Uterus (tissue), 4 donors: ENCODE measurements around the gene SLC22A5. TPM values are rescaled to one million over a fixed set of nuclear protein-coding genes. Genes with fewer than 3 reads are reported as not detected.

Experiments
- DNase-seq, 2 donors: peaks; one replicate each; pipeline ENCODE4 v3.0.0-alpha.2; 2019 to 2020
- H3K27ac ChIP-seq, 2 donors: fragments of 200-600 bp; sonication (generic); 1 replicate in 1 of 2; 2 replicates in 1 of 2; pipeline ENCODE4 v1.5.1; 2016 to 2018
- H3K27me3 ChIP-seq, 2 donors: fragments of 200-600 bp; sonication (generic); one replicate each; pipeline ENCODE4 v1.5.1; 2018 to 2019; ENCODE audit warnings: control low read depth in 1 of 2
- H3K36me3 ChIP-seq, 2 donors: fragments of 200-600 bp; sonication (generic); one replicate each; pipeline ENCODE4 v1.5.1; 2019; ENCODE audit warnings: control low read depth in 1 of 2
- H3K4me1 ChIP-seq, 2 donors: fragments of 200-600 bp; sonication (generic); one replicate each; pipeline ENCODE4 v1.5.1; 2018 to 2019; ENCODE audit warnings: control low read depth in 1 of 2
- H3K4me3 ChIP-seq, 2 donors: fragments of 200-600 bp; sonication (generic); 1 replicate in 1 of 2; 2 replicates in 1 of 2; pipeline ENCODE4 v1.5.1; 2018 to 2019; ENCODE audit warnings: mild to moderate bottlenecking in 1 of 2
- H3K9me3 ChIP-seq, 2 donors: fragments of 200-600 bp; sonication (generic); one replicate each; pipeline ENCODE4 v1.5.1; 2019; ENCODE audit warnings: control low read depth in 1 of 2
- CTCF ChIP-seq, 4 experiments: fragments of 200-600 bp in 2 of 4; fragments of 450-650 bp in 2 of 4; sonication (generic) in 2 of 4; IDR thresholded peaks; one replicate each; pipeline ENCODE4 v1.5.1; 2016 to 2019; ENCODE audit warnings: antibody characterized with exemption in 4 of 4, mild to moderate bottlenecking in 2 of 4, moderate library complexity in 1 of 4
- POLR2A ChIP-seq, 2 donors: fragments of 450-650 bp; IDR thresholded peaks; one replicate each; pipeline ENCODE4 v1.6.1; 2016; ENCODE audit warnings: antibody characterized with exemption in 2 of 2, mild to moderate bottlenecking in 1 of 2, moderate library complexity in 1 of 2
- intact Hi-C: fragments of 100-400 bp; cut with DNase I; formaldehyde crosslinking; loops from one replicate; pipeline ENCODE4 v1.15.1; 2023; ENCODE audit warnings: low total_unique reads
- microRNA-seq: library from miRNA; unstranded; fragments of <30 nt; microRNA quantifications from one replicate; pipeline ENCODE4, GENCODE V29; 2016; ENCODE audit warnings: borderline microRNAs expressed, borderline replicate concordance
- small RNA-seq: library from RNA; depleted of rRNA; stranded (forward); fragments of <200 nt; gene quantifications from one replicate; pipeline ENCODE3, GENCODE V24; 2016
- total RNA-seq, 4 donors: library from RNA; depleted of rRNA in 3 of 4; stranded (reverse); fragments of >200 nt in 3 of 4; gene quantifications; one replicate each; pipeline versions ENCODE4 v1.1.0 to v1.2.4, GENCODE V29; 2014 to 2023
- donor health status: DM: yes; HTN: yes; CAD: no.

The SLC22A5 gene
- total RNA-seq, 4 donors from 2014 or later, result 2.0 to 18.9 (median 10.0) TPM

GRCh38 chr5:132439521-132440089 is 70.1 kb downstream of the SLC22A5 start:
- peaks cover 16 to 21% of the 10 kb centered on the region in 2 donors for H3K4me1 ChIP-seq
- H3K36me3 ChIP-seq, result no peaks in the 10 kb centered on the region
- no peak for TF ChIP-seq POLR2A (IDR thresholded peaks at IDR 0.05)
- no peak for TF ChIP-seq CTCF (IDR thresholded peaks at IDR 0.05)
- H3K4me3 ChIP-seq, result no peak overlapping the region
- peak; percentile 89 for DNase-seq
- no peaks in the 10 kb centered on the region for H3K9me3 ChIP-seq
- H3K27ac ChIP-seq, result peak overlapping the region; percentile 62 to 76
- H3K27me3 ChIP-seq, result no peaks in the 10 kb centered on the region
- intact Hi-C loops, result no loop called here

GRCh38 chr5:132444061-132444460 is 74.6 kb downstream of the SLC22A5 start:
- Histone ChIP-seq H3K4me1 (peaks cover 14 to 23% of the 10 kb centered on the region in 2 donors), H3K27ac (peak overlapping the region; percentile 2 to 29)

More at GRCh38 chr5:132444061-132444460, 74.6 kb downstream of the SLC22A5 start:
- Histone ChIP-seq H3K9me3 (no peaks in the 10 kb centered on the region), H3K27me3 (no peaks in the 10 kb centered on the region), H3K4me3 (no peak overlapping the region), H3K36me3 (no peaks in the 10 kb centered on the region)
- DNase-seq, result peak in 1 of 2 donors; percentile 12
- TF ChIP-seq CTCF (IDR thresholded peaks at IDR 0.05), result no peak
- TF ChIP-seq POLR2A (IDR thresholded peaks at IDR 0.05), result no peak
- intact Hi-C loops, result no loop called here

Small RNA genes within 50 kb of the gene (microRNA-seq; reads per million reads assigned to microRNA genes)
- gene MIR3936, result not detected

Small RNA genes within 50 kb of the gene (small RNA-seq; reads per million reads assigned to genes)
- not detected for gene MIR3936

Other genes starting within 250 kb of the SLC22A5 start
- 100 to 1,000 TPM in 1 of 4 donors, 10 to 100 TPM in 3; 19.4 to 112 (median 85.2) TPM for gene P4HA2, start 141.9 kb upstream of the SLC22A5 start, total RNA-seq
- 100 to 1,000 TPM in 1 of 4 donors, 10 to 100 TPM in 3; 14.1 to 148 (median 45.3) TPM for gene PDLIM4, start 112.0 kb upstream of the SLC22A5 start, total RNA-seq
- gene SLC22A4, start 75.3 kb upstream of the SLC22A5 start, total RNA-seq, result 1 to 10 TPM in 3 of 4 donors, under 1 TPM in 1; 0.26 to 4.5 (median 2.3) TPM
- 100 to 1,000 TPM in 1 of 4 donors, 10 to 100 TPM in 2, 1 to 10 TPM in 1; 3.8 to 110 (median 25.7) TPM for gene IRF1, start 121.1 kb downstream of the SLC22A5 start, total RNA-seq
- gene IL5, start 173.8 kb downstream of the SLC22A5 start, total RNA-seq, result not detected
- gene RAD50, start 187.3 kb downstream of the SLC22A5 start, total RNA-seq, result 10 to 100 TPM; 13.8 to 50.0 (median 32.6) TPM